H9 (cell line): ENCODE results near the gene GRIA1. TPM values are rescaled to one million over a fixed set of nuclear protein-coding genes. Genes with fewer than 3 reads are reported as not detected.

Source experiments
- DNase-seq: peaks from one replicate; pipeline ENCODE4 v3.0.0-alpha.2; 2017
- H2AFZ ChIP-seq: one replicate; pipeline ENCODE4 v1.6.1; 2013; ENCODE audit warnings: mild to moderate bottlenecking, low read length, control low read depth, moderate library complexity
- H2AK5ac ChIP-seq: 2 replicates; pipeline ENCODE4 v1.6.1; 2013; ENCODE audit warnings: low read length, control low read depth, mixed read lengths; ENCODE audit not compliant: insufficient read length
- H2BK120ac ChIP-seq: one replicate; pipeline ENCODE4 v1.6.1; 2013; ENCODE audit warnings: low read depth, mild to moderate bottlenecking, low read length, control low read depth, inconsistent platforms; ENCODE audit not compliant: poor library complexity, severe bottlenecking
- H2BK12ac ChIP-seq: 2 replicates; pipeline ENCODE4 v1.6.1; 2013; ENCODE audit warnings: low read length, control low read depth, mixed read lengths, low read depth; ENCODE audit not compliant: insufficient read length
- H2BK15ac ChIP-seq: 2 replicates; pipeline ENCODE4 v1.6.1; 2013; ENCODE audit warnings: low read depth, low read length, control low read depth
- H2BK20ac ChIP-seq: one replicate; pipeline ENCODE4 v1.6.1; 2013; ENCODE audit warnings: low read depth, mild to moderate bottlenecking, low read length, control low read depth, inconsistent platforms; ENCODE audit not compliant: poor library complexity, severe bottlenecking
- H2BK5ac ChIP-seq: 2 replicates; pipeline ENCODE4 v1.6.1; 2013; ENCODE audit warnings: low read length, control low read depth, mixed read lengths; ENCODE audit not compliant: insufficient read length
- H3K14ac ChIP-seq: 2 replicates; pipeline ENCODE4 v1.6.1; 2013; ENCODE audit warnings: low read length, control low read depth; ENCODE audit not compliant: insufficient read depth
- H3K18ac ChIP-seq: 2 replicates; pipeline ENCODE4 v1.6.1; 2013; ENCODE audit warnings: low read depth, mild to moderate bottlenecking, mixed read lengths, low read length, control low read depth; ENCODE audit not compliant: insufficient read length
- H3K23ac ChIP-seq: 2 replicates; pipeline ENCODE4 v1.6.1; 2013; ENCODE audit warnings: low read length, control low read depth, mixed read lengths, low read depth; ENCODE audit not compliant: insufficient read length
- H3K23me2 ChIP-seq: 2 replicates; pipeline ENCODE4 v1.6.1; 2013; ENCODE audit warnings: low read depth, mild to moderate bottlenecking, mixed read lengths, low read length, control low read depth; ENCODE audit not compliant: insufficient read length, poor library complexity, severe bottlenecking
- H3K27ac ChIP-seq: 2 replicates; pipeline ENCODE4 v1.5.1; 2013; ENCODE audit warnings: low read length, control low read depth, mixed read lengths, low read depth; ENCODE audit not compliant: insufficient read length
- H3K27me3 ChIP-seq: 2 replicates; pipeline ENCODE4 v1.6.1; 2013; ENCODE audit warnings: low read length, control low read depth, inconsistent platforms; ENCODE audit not compliant: insufficient read depth
- H3K4ac ChIP-seq: 2 replicates; pipeline ENCODE4 v1.6.1; 2013; ENCODE audit warnings: low read depth, mild to moderate bottlenecking, control low read depth, inconsistent platforms, low read length, moderate library complexity
- H3K4me1 ChIP-seq: 2 replicates; pipeline ENCODE4 v1.6.1; 2013; ENCODE audit warnings: low read length, control low read depth, inconsistent platforms; ENCODE audit not compliant: insufficient read depth
- H3K4me2 ChIP-seq: 2 replicates; pipeline ENCODE4 v1.6.1; 2013; ENCODE audit warnings: low read length, control low read depth, mixed read lengths; ENCODE audit not compliant: insufficient read length, insufficient read depth
- H3K56ac ChIP-seq: 2 replicates; pipeline ENCODE4 v1.6.1; 2013; ENCODE audit warnings: low read depth, mild to moderate bottlenecking, mixed read lengths, low read length, control low read depth; ENCODE audit not compliant: insufficient read length
- H3K79me1 ChIP-seq: 2 replicates; pipeline ENCODE4 v1.6.1; 2013; ENCODE audit warnings: low read depth, mild to moderate bottlenecking, moderate library complexity, low read length, control low read depth, inconsistent platforms; ENCODE audit not compliant: insufficient read depth, poor library complexity, severe bottlenecking
- H3K79me2 ChIP-seq: 2 replicates; pipeline ENCODE4 v1.6.1; 2013; ENCODE audit warnings: low read length, control low read depth, inconsistent platforms; ENCODE audit not compliant: insufficient read depth
- H3K9ac ChIP-seq: 2 replicates; pipeline ENCODE4 v1.6.1; 2013; ENCODE audit warnings: low read length, control low read depth, mixed read lengths; ENCODE audit not compliant: insufficient read length; ENCODE audit errors: extremely low read depth
- H3K9me3 ChIP-seq: one replicate; pipeline ENCODE4 v1.6.1; 2013; ENCODE audit warnings: low read depth, low read length, inconsistent platforms; ENCODE audit not compliant: control insufficient read depth
- H3T11ph ChIP-seq: one replicate; pipeline ENCODE4 v1.6.1; 2013; ENCODE audit warnings: mild to moderate bottlenecking, low read length, control low read depth, inconsistent platforms
- H4K20me1 ChIP-seq: one replicate; pipeline ENCODE4 v1.6.1; 2013; ENCODE audit not compliant: control insufficient read depth, insufficient read length, insufficient read depth
- H4K5ac ChIP-seq: 2 replicates; pipeline ENCODE4 v1.6.1; 2013; ENCODE audit warnings: low read depth, mild to moderate bottlenecking, mixed read lengths, low read length, control low read depth; ENCODE audit not compliant: insufficient read length
- H4K8ac ChIP-seq: replicated peaks from 2 replicates; pipeline ENCODE4 v1.6.1; 2013; ENCODE audit warnings: low read length, control low read depth, mixed read lengths, low read depth; ENCODE audit not compliant: insufficient read length
- H4K91ac ChIP-seq: 2 replicates; pipeline ENCODE4 v1.6.1; 2013; ENCODE audit warnings: low read depth, mild to moderate bottlenecking, moderate library complexity, mixed read lengths, low read length, control low read depth; ENCODE audit not compliant: insufficient read length
- H3K27ac Mint-ChIP-seq, 3 experiments: 2 replicates in 2 of 3; 3 replicates in 1 of 3; pipeline ENCODE4 v1.8.0; 2020 to 2021; ENCODE audit warnings: mixed read lengths in 3 of 3, mild to moderate bottlenecking in 1 of 3, moderate library complexity in 1 of 3
- H3K27me3 Mint-ChIP-seq: 2 replicates; pipeline ENCODE4 v1.8.0; 2021; ENCODE audit warnings: low read depth, mild to moderate bottlenecking, moderate library complexity, mixed read lengths
- H3K36me3 Mint-ChIP-seq, 3 experiments: 2 replicates in 2 of 3; 3 replicates in 1 of 3; pipeline ENCODE4 v1.8.0; 2020 to 2021; ENCODE audit warnings: low read depth in 3 of 3, mixed read lengths in 3 of 3; ENCODE audit not compliant: insufficient read depth in 1 of 3
- H3K4me1 Mint-ChIP-seq, 2 experiments: 2 replicates each; pipeline ENCODE4 v1.8.0; 2020; ENCODE audit warnings: mixed read lengths in 2 of 2
- H3K4me3 Mint-ChIP-seq, 2 experiments: 2 replicates in 1 of 2; 3 replicates in 1 of 2; pipeline ENCODE4 v1.8.0; 2020 to 2021; ENCODE audit warnings: mild to moderate bottlenecking in 2 of 2, mixed read lengths in 2 of 2, moderate library complexity in 1 of 2
- H3K9me3 Mint-ChIP-seq, 2 experiments: 2 replicates in 1 of 2; 3 replicates in 1 of 2; pipeline ENCODE4 v1.8.0; 2020; ENCODE audit warnings: mild to moderate bottlenecking in 2 of 2, mixed read lengths in 2 of 2, moderate library complexity in 1 of 2
- WGBS: extraction: QIAGEN DNeasy Blood & Tissue Kit; methylation state at CpG from one replicate; pipeline ENCODE4 v1.1.7; 2013; ENCODE audit warnings: missing lambda C conversion rate, low lambda C conversion rate, mixed read lengths; ENCODE audit not compliant: insufficient read length; ENCODE audit errors: extremely low coverage; 5-methylcytosine and 5-hydroxymethylcytosine counted together
- total RNA-seq: library from RNA; stranded (reverse); gene quantifications from 2 replicates; pipeline ENCODE4 v1.2.1, GENCODE V29; 2021
- TF ChIP-seq, protein P1 (sequence below): fragments of 200-600 bp; sonication (generic); conservative IDR thresholded peaks from 3 replicates; pipeline ENCODE4 v1.8.0; 2021; ENCODE audit warnings: antibody characterized with exemption, mild to moderate bottlenecking

The GRIA1 gene
- total RNA-seq, 1 experiment from 2014 or later: 0.52 TPM

- H3K27ac ChIP-seq: no peak overlapping the region
- Mint-ChIP-seq H3K27ac (no peak overlapping the region), H3K4me3 (no peak overlapping the region), H3K27me3 (no peaks in the 10 kb centered on the region; the same call in 1 of the 2 replicates), H3K4me1 (no peaks in the 10 kb centered on the region), H3K36me3 (no peaks in the 10 kb centered on the region; a peak in 1 of 7 replicates), H3K9me3 (no peaks in the 10 kb centered on the region; a peak in 1 of 5 replicates)
- H4K20me1 ChIP-seq: no peaks in the 10 kb centered on the region
- H2BK12ac ChIP-seq: no peak overlapping the region
- no peak overlapping the region for H4K8ac ChIP-seq
- H2BK15ac ChIP-seq: no peak overlapping the region; the same call in 1 of the 2 replicates
- TF ChIP-seq, protein P1, sequence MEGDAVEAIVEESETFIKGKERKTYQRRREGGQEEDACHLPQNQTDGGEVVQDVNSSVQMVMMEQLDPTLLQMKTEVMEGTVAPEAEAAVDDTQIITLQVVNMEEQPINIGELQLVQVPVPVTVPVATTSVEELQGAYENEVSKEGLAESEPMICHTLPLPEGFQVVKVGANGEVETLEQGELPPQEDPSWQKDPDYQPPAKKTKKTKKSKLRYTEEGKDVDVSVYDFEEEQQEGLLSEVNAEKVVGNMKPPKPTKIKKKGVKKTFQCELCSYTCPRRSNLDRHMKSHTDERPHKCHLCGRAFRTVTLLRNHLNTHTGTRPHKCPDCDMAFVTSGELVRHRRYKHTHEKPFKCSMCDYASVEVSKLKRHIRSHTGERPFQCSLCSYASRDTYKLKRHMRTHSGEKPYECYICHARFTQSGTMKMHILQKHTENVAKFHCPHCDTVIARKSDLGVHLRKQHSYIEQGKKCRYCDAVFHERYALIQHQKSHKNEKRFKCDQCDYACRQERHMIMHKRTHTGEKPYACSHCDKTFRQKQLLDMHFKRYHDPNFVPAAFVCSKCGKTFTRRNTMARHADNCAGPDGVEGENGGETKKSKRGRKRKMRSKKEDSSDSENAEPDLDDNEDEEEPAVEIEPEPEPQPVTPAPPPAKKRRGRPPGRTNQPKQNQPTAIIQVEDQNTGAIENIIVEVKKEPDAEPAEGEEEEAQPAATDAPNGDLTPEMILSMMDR: no peak
- no peak overlapping the region for H3K56ac ChIP-seq
- no peak overlapping the region for H2BK120ac ChIP-seq
- no peak overlapping the region for H2BK5ac ChIP-seq
- no peak overlapping the region for H3K9ac ChIP-seq
- no CpG with 5 or more reads among the region's 2 CpGs for WGBS
- H3K23ac ChIP-seq: no peak overlapping the region
- no peak overlapping the region for H2BK20ac ChIP-seq
- H3K4me2 ChIP-seq: no peak overlapping the region
- no peaks in the 10 kb centered on the region for H3K23me2 ChIP-seq
- H3K79me1 ChIP-seq: no peaks in the 10 kb centered on the region
- H4K91ac ChIP-seq: no peak overlapping the region
- H4K5ac ChIP-seq: no peak overlapping the region
- H2AK5ac ChIP-seq: no peak overlapping the region
- H3K18ac ChIP-seq: no peak overlapping the region
- no peak overlapping the region for H3K4ac ChIP-seq
- H3K79me2 ChIP-seq: no peaks in the 10 kb centered on the region
- no peaks in the 10 kb centered on the region for H3K27me3 ChIP-seq
- H3K4me1 ChIP-seq: no peaks in the 10 kb centered on the region
- no peaks in the 10 kb centered on the region for H3K9me3 ChIP-seq
- H2AFZ ChIP-seq: no peak overlapping the region
- no peak overlapping the region for H3K14ac ChIP-seq
- no peak for DNase-seq
- peak overlapping the region; percentile 39 for H3T11ph ChIP-seq
Measured at GRCh38 chr5:153744751-153745150, 254.3 kb downstream of the GRIA1 start.
